GM21515 (cell line): ENCODE measurements around the gene WDR93.
"Not testable (repeated sequence)": the region's sequence is repeated elsewhere in the genome, so short reads cannot be mapped to it uniquely, and the experiment has no call there.

Experiments
- ATAC-seq: cut with Tn5 transposase; IDR thresholded peaks from one replicate; pipeline ENCODE4 v1.9.1; 2021; ENCODE audit not compliant: unreplicated experiment

WDR93 gene

GRCh38 chr15:89767411-89767915, 76.9 kb downstream of the WDR93 start:
- ATAC-seq = no peak

GRCh38 chr15:89768071-89768500, 77.5 kb downstream of the WDR93 start:
- ATAC-seq = no peak

GRCh38 chr15:89769366-89769765, 78.8 kb downstream of the WDR93 start:
- no peak for ATAC-seq

GRCh38 chr15:89770041-89770440, 79.4 kb downstream of the WDR93 start:
- no peak for ATAC-seq

- no peak for ATAC-seq
Observed at GRCh38 chr15:89772932-89773583, 82.4 kb downstream of the WDR93 start.

GRCh38 chr15:89774492-89774891, 83.9 kb downstream of the WDR93 start:
- no peak for ATAC-seq

- no peak for ATAC-seq
Observed at GRCh38 chr15:89775815-89776214, 85.2 kb downstream of the WDR93 start.

GRCh38 chr15:89776274-89777072, 85.9 kb downstream of the WDR93 start, which contains the start of gene MESP2:
MESP2 (plus strand) TSS chr15:89776332; CDS start chr15:89776358, 26 bp downstream.
- no peak for ATAC-seq

- no peak for ATAC-seq
Observed at GRCh38 chr15:89777073-89777751, 86.6 kb downstream of the WDR93 start.

GRCh38 chr15:89777782-89778380, 87.3 kb downstream of the WDR93 start:
- ATAC-seq = no peak

GRCh38 chr15:89778861-89779260, 88.2 kb downstream of the WDR93 start:
- no peak for ATAC-seq

- no peak for ATAC-seq
Observed at GRCh38 chr15:89780601-89781000, 90.0 kb downstream of the WDR93 start.

- ATAC-seq = no peak
Observed at GRCh38 chr15:89781055-89781454, 90.4 kb downstream of the WDR93 start.

GRCh38 chr15:89781891-89782618, 91.4 kb downstream of the WDR93 start:
- no peak for ATAC-seq

- not testable (repeated sequence) for ATAC-seq
Observed at GRCh38 chr15:89782619-89782950, 92.0 kb downstream of the WDR93 start.

- no peak for ATAC-seq
Observed at GRCh38 chr15:89783111-89783860, 92.7 kb downstream of the WDR93 start.

- ATAC-seq = no peak
Observed at GRCh38 chr15:89783861-89784685, 93.5 kb downstream of the WDR93 start.

- ATAC-seq = no peak
Observed at GRCh38 chr15:89784686-89784960, 94.0 kb downstream of the WDR93 start.

- ATAC-seq = no peak
Observed at GRCh38 chr15:89785064-89785773, 94.6 kb downstream of the WDR93 start.
